Mucosa of rectum (tissue), 2 donors: ENCODE data around the gene ZNF92.
"Not testable (repeated sequence)": the region's sequence is repeated elsewhere in the genome, so short reads cannot be mapped to it uniquely, and the experiment has no call there.

ENCODE experiments used
- H3K27ac ChIP-seq, 2 donors: one replicate each; pipeline ENCODE4 v1.7.0; 2013; ENCODE audit warnings: inconsistent platforms in 2 of 2, low read depth in 2 of 2, low read length in 2 of 2
- H3K27me3 ChIP-seq, 2 donors: one replicate each; pipeline ENCODE4 v1.7.0; 2013; ENCODE audit warnings: low read length in 2 of 2; ENCODE audit not compliant: control insufficient read depth in 2 of 2, insufficient read depth in 2 of 2
- H3K36me3 ChIP-seq, 2 donors: one replicate each; pipeline ENCODE4 v1.7.0; 2013; ENCODE audit warnings: low read length in 2 of 2; ENCODE audit not compliant: control insufficient read depth in 2 of 2, insufficient read depth in 2 of 2
- H3K4me1 ChIP-seq, 2 donors: one replicate each; pipeline ENCODE4 v1.7.0; 2013; ENCODE audit warnings: low read length in 2 of 2, mild to moderate bottlenecking in 1 of 2; ENCODE audit not compliant: control insufficient read depth in 2 of 2, insufficient read depth in 2 of 2
- H3K4me3 ChIP-seq, 2 donors: one replicate each; pipeline ENCODE4 v1.7.0; 2013; ENCODE audit warnings: low read length in 2 of 2
- H3K9ac ChIP-seq, 2 donors: one replicate each; pipeline ENCODE4 v1.7.0; 2013; ENCODE audit warnings: low read length in 2 of 2, low read depth in 1 of 2, mild to moderate bottlenecking in 1 of 2
- H3K9me3 ChIP-seq, 2 donors: one replicate each; pipeline ENCODE4 v1.7.0; 2013; ENCODE audit warnings: low read length in 2 of 2; ENCODE audit not compliant: control insufficient read depth in 2 of 2
- donor health status: healthy.
- donor health status: Normal muscosa, but diverticular disease.

Gene ZNF92

GRCh38 chr7:65381742-65382141 lies 8.1 kb downstream of the ZNF92 start:
- no peak overlapping the region for H3K27ac ChIP-seq
- no peaks in the 10 kb centered on the region for H3K27me3 ChIP-seq
- H3K9ac ChIP-seq = no peak overlapping the region
- no peak overlapping the region for H3K4me3 ChIP-seq
- no peaks in the 10 kb centered on the region for H3K4me1 ChIP-seq
- no peaks in the 10 kb centered on the region for H3K9me3 ChIP-seq
- H3K36me3 ChIP-seq = peaks cover 3 to 6% of the 10 kb centered on the region in 2 donors

GRCh38 chr7:65382452-65382851 lies 8.8 kb downstream of the ZNF92 start:
- H3K4me1 ChIP-seq = no peaks in the 10 kb centered on the region
- H3K9ac ChIP-seq = no peak overlapping the region
- H3K36me3 ChIP-seq = peaks cover 3 to 6% of the 10 kb centered on the region in 2 donors
- no peak overlapping the region for H3K27ac ChIP-seq
- H3K9me3 ChIP-seq = no peaks in the 10 kb centered on the region
- no peaks in the 10 kb centered on the region for H3K27me3 ChIP-seq
- H3K4me3 ChIP-seq = no peak overlapping the region

GRCh38 chr7:65387891-65388290 lies 14.2 kb downstream of the ZNF92 start:
- H3K9me3 ChIP-seq = no peaks in the 10 kb centered on the region
- no peaks in the 10 kb centered on the region for H3K27me3 ChIP-seq
- H3K4me1 ChIP-seq = no peaks in the 10 kb centered on the region
- no peak overlapping the region for H3K4me3 ChIP-seq
- peaks cover 2 to 6% of the 10 kb centered on the region in 2 donors for H3K36me3 ChIP-seq
- H3K9ac ChIP-seq = no peak overlapping the region
- no peak overlapping the region for H3K27ac ChIP-seq

GRCh38 chr7:65390588-65390987 lies 16.9 kb downstream of the ZNF92 start:
- Histone ChIP-seq H3K27me3 (no peaks in the 10 kb centered on the region), H3K9me3 (no peaks in the 10 kb centered on the region), H3K9ac (no peak overlapping the region), H3K4me3 (no peak overlapping the region), H3K4me1 (no peaks in the 10 kb centered on the region), H3K27ac (no peak overlapping the region), H3K36me3 (peaks cover 3 to 16% of the 10 kb centered on the region in 2 donors)

- Histone ChIP-seq H3K27me3 (no peaks in the 10 kb centered on the region), H3K27ac (no peak overlapping the region), H3K36me3 (peaks cover 14 to 25% of the 10 kb centered on the region in 2 donors), H3K9me3 (peaks cover 2 to 6% of the 10 kb centered on the region in 2 donors), H3K9ac (no peak overlapping the region), H3K4me3 (no peak overlapping the region), H3K4me1 (no peaks in the 10 kb centered on the region)
These were observed 24.1 kb downstream of the ZNF92 start for GRCh38 chr7:65397730-65398142.

- not testable (repeated sequence) for H3K4me1 ChIP-seq, H3K9ac ChIP-seq, H3K4me3 ChIP-seq, H3K27ac ChIP-seq, H3K27me3 ChIP-seq, H3K9me3 ChIP-seq
- peaks cover 9 to 23% of the 10 kb centered on the region in 2 donors for H3K36me3 ChIP-seq
These were observed 25.0 kb downstream of the ZNF92 start for GRCh38 chr7:65398671-65399070.

GRCh38 chr7:65399101-65399500 lies 25.4 kb downstream of the ZNF92 start:
- H3K4me3 ChIP-seq, H3K9ac ChIP-seq, H3K4me1 ChIP-seq, H3K27me3 ChIP-seq, H3K27ac ChIP-seq: not testable (repeated sequence)
- H3K9me3 ChIP-seq = peaks cover 6 to 12% of the 10 kb centered on the region in 2 donors
- H3K36me3 ChIP-seq = peaks cover 9 to 23% of the 10 kb centered on the region in 2 donors

GRCh38 chr7:65404020-65404419 lies 30.4 kb downstream of the ZNF92 start:
- H3K27ac ChIP-seq = no peak overlapping the region
- H3K4me1 ChIP-seq = no peaks in the 10 kb centered on the region
- H3K9ac ChIP-seq = no peak overlapping the region
- H3K9me3 ChIP-seq = peaks cover 12 to 13% of the 10 kb centered on the region in 2 donors
- no peaks in the 10 kb centered on the region for H3K27me3 ChIP-seq
- peaks cover 0 to 9% of the 10 kb centered on the region in 2 donors for H3K36me3 ChIP-seq
- H3K4me3 ChIP-seq = no peak overlapping the region

GRCh38 chr7:65406706-65407105 lies 33.1 kb downstream of the ZNF92 start:
- not testable (repeated sequence) for H3K36me3 ChIP-seq, H3K27me3 ChIP-seq, H3K4me3 ChIP-seq, H3K4me1 ChIP-seq, H3K27ac ChIP-seq, H3K9ac ChIP-seq
- peaks cover 12 to 13% of the 10 kb centered on the region in 2 donors for H3K9me3 ChIP-seq

GRCh38 chr7:65409363-65409762 lies 35.7 kb downstream of the ZNF92 start:
- no peak overlapping the region for H3K9ac ChIP-seq
- H3K27me3 ChIP-seq = no peaks in the 10 kb centered on the region
- H3K36me3 ChIP-seq = no peaks in the 10 kb centered on the region
- no peak overlapping the region for H3K4me3 ChIP-seq
- peaks cover 4 to 9% of the 10 kb centered on the region in 2 donors for H3K9me3 ChIP-seq
- H3K27ac ChIP-seq = no peak overlapping the region
- no peaks in the 10 kb centered on the region for H3K4me1 ChIP-seq

GRCh38 chr7:65411249-65411648 lies 37.6 kb downstream of the ZNF92 start:
- H3K4me1 ChIP-seq = no peaks in the 10 kb centered on the region
- H3K27ac ChIP-seq = no peak overlapping the region
- no peaks in the 10 kb centered on the region for H3K36me3 ChIP-seq
- H3K4me3 ChIP-seq = no peak overlapping the region
- no peaks in the 10 kb centered on the region for H3K27me3 ChIP-seq
- peaks cover 0 to 3% of the 10 kb centered on the region in 2 donors for H3K9me3 ChIP-seq
- no peak overlapping the region for H3K9ac ChIP-seq
